ENCODE data around the gene MRPL23. TPM values are rescaled to one million over a fixed set of nuclear protein-coding genes. Genes with fewer than 3 reads are reported as not detected.

MRPL23 gene
- total and polyA plus RNA-seq, 9 of the 15 experiments (the other 6 are each of a cell fraction or from before 2014, with no cell fraction given): 0.44 to 109 (median 37.4) TPM

DNA sequence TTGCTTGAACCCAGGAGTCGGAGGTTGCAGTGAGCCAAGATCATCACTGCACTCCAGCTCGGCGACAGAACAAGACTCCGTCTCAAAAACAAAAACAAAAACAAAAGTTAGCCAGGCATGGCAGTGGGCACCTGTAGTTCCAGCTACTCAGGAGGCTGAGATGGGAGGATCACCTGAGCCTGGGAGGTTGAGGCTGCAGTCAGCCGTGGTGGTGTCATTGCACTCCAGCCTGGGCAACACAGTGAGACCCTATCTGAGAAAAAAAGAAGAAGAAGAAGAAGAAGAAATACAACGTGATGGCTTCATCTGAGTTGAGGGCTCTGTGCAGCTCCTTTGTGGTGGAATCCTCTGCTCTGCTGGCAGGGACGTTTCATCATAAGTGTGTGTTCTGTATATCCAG is 37.6 kb upstream of the MRPL23 start:
- no TSS peak for BruUV-seq (replicated peaks)
- intact Hi-C loops (cut with micrococcal nuclease) (no loop called here), in situ Hi-C loops (cut with MboI) (no loop called here)
- POLR2A ChIA-PET: interaction anchor here (0.8 kb wide), 1 partner anchor 26 kb away, joined by 3 read pairs; no protein-coding TSS in a partner anchor
- no peaks in the 10 kb centered on the region for H3K9me1 ChIP-seq (ENCODE audit: control insufficient read depth, insufficient read depth, low read length)
- CTCF ChIA-PET (ENCODE audit: low intra/inter-chr PET ratio): no interaction called here
- H4K20me1 ChIP-seq (replicated peaks; ENCODE audit: control insufficient read depth, insufficient read depth, low read length): no peaks in the 10 kb centered on the region
- no peaks in the 10 kb centered on the region for H3K36me3 ChIP-seq (ENCODE audit: control insufficient read depth, insufficient read depth, low read length)
- peak; percentile 55; the same call in 1 of the 2 replicates for TF ChIP-seq ZNF121 (CRISPR knock-in tag; conservative IDR thresholded peaks at IDR 0.05)
- no peak for TF ChIP-seq POLR2A (conservative IDR thresholded peaks at IDR 0.05)
- no peak overlapping the region for H2AFZ ChIP-seq (ENCODE audit: low read depth, low read length)
- H3K4me2 ChIP-seq (ENCODE audit: insufficient read depth, low read length): no peak overlapping the region
- H3K9me3 ChIP-seq (replicated peaks; ENCODE audit: control insufficient read depth, insufficient read depth, low read depth, low read length): no peaks in the 10 kb centered on the region
- no peaks in the 10 kb centered on the region for H3K79me2 ChIP-seq (ENCODE audit: control insufficient read depth, insufficient read depth, low read length)
- H3K4me3 ChIP-seq: no peak overlapping the region
- peaks cover 45 to 66% of the 10 kb centered on the region in 2 experiments for H3K27me3 ChIP-seq (ENCODE audit: control insufficient read depth in 2 of 2, insufficient read depth in 2 of 2, low read length in 2 of 2)
- DNase-seq (ENCODE audit: extremely low read depth in 1 of 4, low spot score in 3 of 4) (no peak), FAIRE-seq (no peak), ATAC-seq (no peak)
- no peak overlapping the region for H3K9ac ChIP-seq (ENCODE audit: insufficient read depth in 1 of 2, low read depth in 2 of 2, low read length in 2 of 2)
- H3K4me1 ChIP-seq (replicated peaks in 1 of 2; ENCODE audit: control insufficient read depth in 2 of 2, insufficient read depth in 2 of 2, low read length in 2 of 2): no peaks in the 10 kb centered on the region
- H3K27ac ChIP-seq (ENCODE audit: extremely low read depth, low read depth, low read length): no peak overlapping the region
- 1% methylated on average over 7 of the region's 7 CpGs for WGBS (ENCODE audit: insufficient coverage, low coverage, missing lambda C conversion rate)

- no peak overlapping the region for H2AFZ ChIP-seq (ENCODE audit: low read depth, low read length)
- DNase-seq (ENCODE audit: extremely low read depth in 1 of 4, low spot score in 3 of 4): no peak
- peaks cover 27 to 49% of the 10 kb centered on the region in 2 experiments for H3K27me3 ChIP-seq (ENCODE audit: control insufficient read depth in 2 of 2, insufficient read depth in 2 of 2, low read length in 2 of 2)
- H3K9me3 ChIP-seq (replicated peaks; ENCODE audit: control insufficient read depth, insufficient read depth, low read depth, low read length): no peaks in the 10 kb centered on the region; the same call in 1 of the 2 replicates
- WGBS (ENCODE audit: insufficient coverage, low coverage, missing lambda C conversion rate): 16% methylated on average over 13 of the region's 13 CpGs
- H3K36me3 ChIP-seq (ENCODE audit: control insufficient read depth, insufficient read depth, low read length): no peaks in the 10 kb centered on the region
- in situ Hi-C loops (cut with MboI): no loop called here
- peaks cover 0 to 5% of the 10 kb centered on the region in 2 experiments; a peak in 1 of 5 replicates for H3K4me1 ChIP-seq (replicated peaks in 1 of 2; ENCODE audit: control insufficient read depth in 2 of 2, insufficient read depth in 2 of 2, low read length in 2 of 2)
- no peak overlapping the region for H3K27ac ChIP-seq (ENCODE audit: extremely low read depth, low read depth, low read length)
- ATAC-seq: no peak
- no peaks in the 10 kb centered on the region for H3K9me1 ChIP-seq (ENCODE audit: control insufficient read depth, insufficient read depth, low read length)
- no peak overlapping the region for H3K9ac ChIP-seq (ENCODE audit: insufficient read depth in 1 of 2, low read depth in 2 of 2, low read length in 2 of 2)
- H3K79me2 ChIP-seq (ENCODE audit: control insufficient read depth, insufficient read depth, low read length): no peaks in the 10 kb centered on the region
- H3K4me2 ChIP-seq (ENCODE audit: insufficient read depth, low read length): no peak overlapping the region
- ChIA-PET POLR2A (interaction anchor here (0.7 kb wide), 2 partner anchors 25 to 470 kb away, joined by 3 read pairs; no protein-coding TSS in a partner anchor), CTCF (ENCODE audit: low intra/inter-chr PET ratio) (no interaction called here)
- H4K20me1 ChIP-seq (replicated peaks; ENCODE audit: control insufficient read depth, insufficient read depth, low read length): 0 out of 2 replicates have a peak, but pooled peaks cover 2% of the 10 kb centered on the region
- intact Hi-C loops (cut with micrococcal nuclease): no loop called here
- TF ChIP-seq POLR2H (tag; IDR thresholded peaks at IDR 0.05; ENCODE audit: low read depth) (no peak), MYBL2 (IDR thresholded peaks at IDR 0.05; ENCODE audit: low read depth) (no peak), MYBL2 (CRISPR knock-in tag; IDR thresholded peaks at IDR 0.05; ENCODE audit: borderline replicate concordance) (no peak), GATAD2A (IDR thresholded peaks at IDR 0.05) (no peak), HNRNPH1 (optimal IDR thresholded peaks at IDR 0.05; ENCODE audit: low read depth, low read length) (no peak)
- TF ChIP-seq, protein P1, sequence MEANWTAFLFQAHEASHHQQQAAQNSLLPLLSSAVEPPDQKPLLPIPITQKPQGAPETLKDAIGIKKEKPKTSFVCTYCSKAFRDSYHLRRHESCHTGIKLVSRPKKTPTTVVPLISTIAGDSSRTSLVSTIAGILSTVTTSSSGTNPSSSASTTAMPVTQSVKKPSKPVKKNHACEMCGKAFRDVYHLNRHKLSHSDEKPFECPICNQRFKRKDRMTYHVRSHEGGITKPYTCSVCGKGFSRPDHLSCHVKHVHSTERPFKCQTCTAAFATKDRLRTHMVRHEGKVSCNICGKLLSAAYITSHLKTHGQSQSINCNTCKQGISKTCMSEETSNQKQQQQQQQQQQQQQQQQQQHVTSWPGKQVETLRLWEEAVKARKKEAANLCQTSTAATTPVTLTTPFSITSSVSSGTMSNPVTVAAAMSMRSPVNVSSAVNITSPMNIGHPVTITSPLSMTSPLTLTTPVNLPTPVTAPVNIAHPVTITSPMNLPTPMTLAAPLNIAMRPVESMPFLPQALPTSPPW (CRISPR knock-in tag; IDR thresholded peaks at IDR 0.05): no peak
- no peak overlapping the region for H3K4me3 ChIP-seq
- BruUV-seq (replicated peaks): no TSS peak
- FAIRE-seq: no peak
Measured at GRCh38 chr11:1912289-1912878, 34.7 kb upstream of the MRPL23 start.

Measured in K562 (cell line).